Measurements from ENCODE around the gene NT5C2.

- TF ChIP-seq CTCF (IDR thresholded peaks at IDR 0.05) (no peak), POLR2A (IDR thresholded peaks at IDR 0.05) (no peak), EP300 (IDR thresholded peaks at IDR 0.05) (no peak)
Observed at GRCh38 chr10:103231047-103231551, 38.0 kb upstream of the NT5C2 start.

Data from sigmoid colon (tissue), 4 donors.